ENCODE results near the gene GAL3ST3.

The GAL3ST3 gene

GRCh38 chr11:66087148-66087908, 38.4 kb upstream of the GAL3ST3 start:
- TF ChIP-seq CTCF (IDR thresholded peaks at IDR 0.05; ENCODE audit: borderline replicate concordance, extremely low read depth, low read length, poor library complexity, severe bottlenecking) (no peak), EZH2 (IDR thresholded peaks at IDR 0.05; ENCODE audit: borderline replicate concordance, low read depth, low read length, severe bottlenecking) (no peak)
- H3K4me3 ChIP-seq (ENCODE audit: low read depth in 1 of 2, low read length in 2 of 2): no peak overlapping the region
- H3K27ac ChIP-seq (ENCODE audit: low read length): no peak overlapping the region
- peaks cover 5% of the 10 kb centered on the region; the same call in 1 of the 2 replicates for H4K20me1 ChIP-seq (ENCODE audit: insufficient read depth, low read length)
- H3K27me3 ChIP-seq (ENCODE audit: insufficient read depth, low read length, poor library complexity): no peaks in the 10 kb centered on the region
- ATAC-seq (ENCODE audit: insufficient read depth, low read depth) (no peak), DNase-seq (no peak)
- peaks cover 25% of the 10 kb centered on the region for H3K79me2 ChIP-seq (ENCODE audit: insufficient read depth, low read length)
- no peaks in the 10 kb centered on the region for H3K9me3 ChIP-seq (ENCODE audit: insufficient read depth, low read length, severe bottlenecking)
- peaks cover under 1% of the 10 kb centered on the region for H3K4me1 ChIP-seq (ENCODE audit: insufficient read depth, low read length)
- H3K36me3 ChIP-seq (ENCODE audit: insufficient read depth, low read length): no peaks in the 10 kb centered on the region
- no peak overlapping the region for H2AFZ ChIP-seq (ENCODE audit: low read depth, low read length)
- no peak overlapping the region for H3K9ac ChIP-seq (ENCODE audit: low read depth, low read length)
- no peak overlapping the region for H3K4me2 ChIP-seq (ENCODE audit: insufficient read depth, low read length)

- H3K4me1 ChIP-seq (ENCODE audit: insufficient read depth, low read length): peaks cover 25% of the 10 kb centered on the region
- H3K9ac ChIP-seq (ENCODE audit: low read depth, low read length): no peak overlapping the region
- H3K79me2 ChIP-seq (ENCODE audit: insufficient read depth, low read length): peaks cover 38% of the 10 kb centered on the region
- no peaks in the 10 kb centered on the region for H3K36me3 ChIP-seq (ENCODE audit: insufficient read depth, low read length)
- H2AFZ ChIP-seq (ENCODE audit: low read depth, low read length): no peak overlapping the region
- no peaks in the 10 kb centered on the region for H3K9me3 ChIP-seq (ENCODE audit: insufficient read depth, low read length, severe bottlenecking)
- DNase-seq (no peak), ATAC-seq (ENCODE audit: insufficient read depth, low read depth) (no peak)
- H4K20me1 ChIP-seq (ENCODE audit: insufficient read depth, low read length): peaks cover 5% of the 10 kb centered on the region; the same call in 1 of the 2 replicates
- TF ChIP-seq EZH2 (IDR thresholded peaks at IDR 0.05; ENCODE audit: borderline replicate concordance, low read depth, low read length, severe bottlenecking) (no peak), CTCF (IDR thresholded peaks at IDR 0.05; ENCODE audit: borderline replicate concordance, extremely low read depth, low read length, poor library complexity, severe bottlenecking) (no peak)
- H3K4me2 ChIP-seq (ENCODE audit: insufficient read depth, low read length): no peak overlapping the region
- no peak overlapping the region for H3K27ac ChIP-seq (ENCODE audit: low read length)
- H3K4me3 ChIP-seq (ENCODE audit: low read depth in 1 of 2, low read length in 2 of 2): no peak overlapping the region
- no peaks in the 10 kb centered on the region for H3K27me3 ChIP-seq (ENCODE audit: insufficient read depth, low read length, poor library complexity)
Measured at GRCh38 chr11:66084821-66085475, 36.0 kb upstream of the GAL3ST3 start.

GRCh38 chr11:66083767-66084166, 34.8 kb upstream of the GAL3ST3 start:
- Histone ChIP-seq H3K9me3 (ENCODE audit: insufficient read depth, low read length, severe bottlenecking) (no peaks in the 10 kb centered on the region), H3K79me2 (ENCODE audit: insufficient read depth, low read length) (peaks cover 42% of the 10 kb centered on the region), H3K9ac (ENCODE audit: low read depth, low read length) (no peak overlapping the region), H3K4me2 (ENCODE audit: insufficient read depth, low read length) (no peak overlapping the region), H3K36me3 (ENCODE audit: insufficient read depth, low read length) (no peaks in the 10 kb centered on the region), H3K4me3 (ENCODE audit: low read depth in 1 of 2, low read length in 2 of 2) (no peak overlapping the region), H2AFZ (ENCODE audit: low read depth, low read length) (no peak overlapping the region), H3K27ac (ENCODE audit: low read length) (no peak overlapping the region), H3K27me3 (ENCODE audit: insufficient read depth, low read length, poor library complexity) (no peaks in the 10 kb centered on the region), H3K4me1 (ENCODE audit: insufficient read depth, low read length) (peaks cover 28% of the 10 kb centered on the region), H4K20me1 (ENCODE audit: insufficient read depth, low read length) (peaks cover 5% of the 10 kb centered on the region; the same call in 1 of the 2 replicates)
- ATAC-seq (ENCODE audit: insufficient read depth, low read depth) (no peak), DNase-seq (no peak)
- TF ChIP-seq EZH2 (IDR thresholded peaks at IDR 0.05; ENCODE audit: borderline replicate concordance, low read depth, low read length, severe bottlenecking): no peak
- TF ChIP-seq CTCF (IDR thresholded peaks at IDR 0.05; ENCODE audit: borderline replicate concordance, extremely low read depth, low read length, poor library complexity, severe bottlenecking): no peak

Data from DND-41 (cell line).